GM04503 (cell line): ENCODE measurements around the gene PFDN4.

Experiments used
- DNase-seq: peaks from one replicate; pipeline ENCODE4 v3.0.0-alpha.2; 2012; ENCODE audit warnings: low read depth

PFDN4 gene

DNA sequence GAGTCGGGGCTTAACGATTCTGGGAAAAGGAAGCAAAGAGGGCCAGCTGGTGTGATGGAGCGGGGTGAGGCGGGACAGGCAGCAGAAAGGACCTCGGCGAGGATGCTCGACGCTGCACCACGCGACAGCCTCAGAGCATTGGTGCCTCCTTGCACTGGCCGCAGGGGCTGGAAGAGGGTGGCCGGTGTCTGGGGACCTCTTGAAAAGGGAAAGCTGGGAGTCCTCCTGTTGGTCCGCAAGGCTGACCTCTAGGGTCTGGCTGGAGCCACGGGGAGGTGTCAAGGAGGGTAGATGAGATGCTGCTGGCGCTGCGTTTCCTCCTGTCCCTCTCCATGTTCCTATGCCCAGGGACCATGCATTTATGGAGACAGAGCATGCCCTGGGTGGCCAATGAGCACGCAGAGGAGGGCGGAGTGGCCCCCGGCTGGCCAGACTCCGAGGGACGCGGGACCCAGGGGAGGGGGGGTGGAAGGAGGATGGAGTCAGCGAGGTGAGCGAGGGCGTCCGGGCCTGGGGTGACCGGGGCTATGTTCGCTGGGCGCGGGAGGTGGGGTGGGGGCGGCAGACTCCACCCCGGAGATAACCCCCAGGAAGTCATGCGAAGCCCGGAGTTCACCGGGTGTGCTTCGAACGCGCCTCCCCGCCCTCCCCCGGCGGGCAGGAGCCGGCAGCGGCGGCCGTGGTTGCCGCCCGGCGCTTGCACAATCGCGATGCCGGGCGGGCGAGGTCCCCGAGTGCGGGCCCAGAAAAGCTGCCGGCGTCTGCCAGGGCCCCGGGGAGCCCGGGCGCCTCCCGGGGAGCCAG is 34.0 kb upstream of the PFDN4 start, which contains the start of gene CYP24A1:
Gene CYP24A1, minus strand, starts transcription at position 334 of the 804 bp plus-strand sequence. CDS start 407 bp downstream, outside the sequence.
- no peak for DNase-seq

DNA sequence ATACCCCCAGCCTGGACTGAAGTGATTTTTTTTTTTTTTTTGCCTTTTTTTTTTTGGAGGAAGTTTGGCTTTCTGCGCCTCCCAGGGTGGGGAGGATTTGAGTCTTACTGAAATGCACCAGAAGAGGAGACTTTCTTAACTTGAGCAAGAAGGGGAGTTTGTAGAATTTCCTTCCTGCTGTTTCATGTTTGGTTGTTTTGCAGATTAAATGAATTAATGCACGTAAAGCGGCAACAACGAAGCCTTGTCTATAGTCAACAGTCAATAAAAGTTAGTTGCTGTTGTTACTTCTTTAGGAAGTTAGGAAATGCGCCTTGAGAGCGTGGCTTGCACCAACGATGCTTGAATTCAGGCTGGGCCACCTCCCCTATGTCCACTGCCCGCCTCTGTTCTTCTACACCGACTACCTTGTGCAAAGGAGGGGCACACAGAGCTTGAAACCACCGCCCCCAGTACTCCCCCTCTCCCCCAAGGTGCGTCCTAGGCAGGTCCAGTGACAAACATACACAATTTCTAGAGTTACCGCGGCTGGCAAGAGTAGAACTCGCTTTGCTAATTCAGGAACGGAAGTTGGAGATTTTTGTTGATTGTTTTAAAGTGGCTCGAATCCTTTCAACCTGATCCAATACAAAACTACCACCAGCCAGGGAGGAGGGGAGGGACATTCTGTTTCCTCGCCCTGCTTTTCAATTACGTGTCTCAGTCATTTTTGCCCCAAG is 33.3 kb upstream of the PFDN4 start:
- no peak for DNase-seq

DNA sequence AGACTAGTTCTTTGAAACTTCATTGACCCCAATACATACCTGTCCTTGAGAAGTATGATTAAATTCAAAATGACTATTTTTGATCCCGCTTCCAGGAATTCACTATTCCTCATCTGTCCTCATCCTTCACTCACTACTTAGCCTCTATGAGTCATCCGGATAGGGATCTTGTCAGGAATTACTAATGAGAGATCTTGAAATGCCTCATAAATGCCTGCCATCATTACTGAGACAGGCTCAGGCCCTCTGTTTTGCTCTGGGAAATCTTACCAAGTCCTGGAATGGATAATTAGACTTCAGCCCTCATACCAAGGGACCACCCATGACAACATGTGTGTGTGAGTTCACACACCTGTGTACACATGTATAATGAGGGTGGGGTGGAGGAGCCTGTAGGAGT is 31.3 kb upstream of the PFDN4 start:
- no peak for DNase-seq

DNA sequence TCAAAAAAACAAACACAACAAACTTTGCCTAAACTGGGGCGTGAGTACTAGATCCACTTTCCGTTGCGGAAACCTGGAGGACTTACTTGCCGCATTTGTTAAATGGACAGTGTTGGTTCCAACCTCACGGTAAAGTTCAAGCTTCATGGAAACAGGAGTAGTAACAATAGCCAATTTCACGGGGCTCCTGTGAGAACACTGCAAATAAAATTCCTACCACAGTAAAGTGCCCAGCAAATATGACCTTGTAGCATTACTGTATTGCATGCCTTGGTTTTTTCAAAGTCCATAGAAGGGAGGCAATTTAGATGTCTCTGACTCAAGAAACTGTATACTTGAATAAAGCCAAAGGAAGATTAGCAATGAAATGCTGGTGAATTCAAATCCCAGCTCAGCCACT is 30.5 kb upstream of the PFDN4 start:
- no peak for DNase-seq

DNA sequence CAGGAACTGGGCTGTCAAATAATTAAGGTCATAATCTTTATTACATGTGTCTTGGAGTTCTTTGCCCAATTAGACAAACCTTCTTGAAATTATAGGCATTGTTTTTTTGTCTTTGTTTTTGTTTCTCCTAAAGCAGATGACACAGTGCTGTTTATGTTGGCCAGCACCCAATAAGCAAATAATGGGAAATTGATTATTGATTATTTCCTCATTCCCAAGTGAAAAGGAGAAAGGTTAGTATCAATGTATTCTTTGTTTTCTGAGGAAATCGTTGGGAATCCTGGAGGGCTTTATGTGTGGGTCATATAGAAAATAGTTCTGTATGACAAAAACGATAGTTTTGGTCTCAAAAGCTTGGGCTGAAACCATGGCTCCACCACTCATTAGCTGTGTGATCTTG is 29.6 kb upstream of the PFDN4 start:
- no peak for DNase-seq

DNA sequence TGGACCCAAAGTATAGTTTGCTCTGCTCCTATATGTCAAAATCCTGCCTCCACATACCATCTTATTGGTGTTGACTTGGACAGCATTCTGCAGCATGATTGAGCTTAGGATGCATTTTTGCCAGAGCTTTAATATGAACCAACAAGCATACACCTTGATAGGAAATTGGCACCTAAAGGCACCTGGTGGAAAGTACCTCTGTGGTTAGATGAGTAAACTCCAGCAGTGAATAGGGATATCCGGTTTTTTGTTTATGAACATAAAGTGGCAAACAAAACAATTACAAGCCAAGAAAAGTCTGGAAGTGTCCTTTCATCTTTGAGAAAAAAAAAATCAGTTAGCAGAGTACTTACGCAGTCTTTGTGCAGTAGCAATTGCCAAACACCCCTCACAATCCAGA is 27.9 kb upstream of the PFDN4 start:
- DNase-seq: no peak

DNA sequence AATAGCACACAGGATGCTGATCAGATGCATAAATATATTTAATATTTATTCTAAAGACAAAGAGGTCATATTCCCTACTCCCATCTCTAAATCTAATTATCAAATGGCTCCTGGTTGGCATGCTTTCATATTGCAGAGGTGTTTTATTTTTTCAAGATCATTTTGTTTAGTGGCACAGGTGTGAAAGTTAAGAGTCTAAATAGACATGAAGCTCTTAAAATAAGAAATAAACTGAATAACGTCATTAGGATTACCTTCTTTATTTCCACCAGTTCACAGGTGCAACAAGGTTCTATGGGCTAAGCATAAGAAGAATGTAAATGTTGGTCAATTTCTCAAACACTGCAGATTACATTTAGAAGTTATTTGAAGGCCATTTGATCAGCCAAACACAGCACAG is 27.0 kb upstream of the PFDN4 start:
- DNase-seq: no peak

DNA sequence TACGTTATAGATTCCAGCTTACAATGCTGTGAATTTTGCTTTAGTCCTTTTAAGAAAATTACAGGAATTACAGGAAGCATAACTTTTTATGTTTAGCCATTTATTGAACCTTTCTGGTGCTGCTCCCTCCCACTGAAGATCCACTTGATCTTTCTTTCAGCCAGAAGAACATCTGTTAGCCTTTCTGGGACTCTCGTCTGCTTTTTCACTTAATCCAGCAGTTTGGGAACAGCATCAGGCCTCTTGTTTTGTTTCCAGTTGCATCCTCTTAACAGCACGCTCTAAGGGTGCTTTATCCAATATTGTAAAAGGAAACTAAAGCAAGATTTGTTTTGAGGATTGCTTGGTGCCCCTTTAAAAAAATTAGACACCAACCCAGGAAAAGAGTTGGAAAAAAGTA is 23.8 kb upstream of the PFDN4 start:
- no peak for DNase-seq

DNA sequence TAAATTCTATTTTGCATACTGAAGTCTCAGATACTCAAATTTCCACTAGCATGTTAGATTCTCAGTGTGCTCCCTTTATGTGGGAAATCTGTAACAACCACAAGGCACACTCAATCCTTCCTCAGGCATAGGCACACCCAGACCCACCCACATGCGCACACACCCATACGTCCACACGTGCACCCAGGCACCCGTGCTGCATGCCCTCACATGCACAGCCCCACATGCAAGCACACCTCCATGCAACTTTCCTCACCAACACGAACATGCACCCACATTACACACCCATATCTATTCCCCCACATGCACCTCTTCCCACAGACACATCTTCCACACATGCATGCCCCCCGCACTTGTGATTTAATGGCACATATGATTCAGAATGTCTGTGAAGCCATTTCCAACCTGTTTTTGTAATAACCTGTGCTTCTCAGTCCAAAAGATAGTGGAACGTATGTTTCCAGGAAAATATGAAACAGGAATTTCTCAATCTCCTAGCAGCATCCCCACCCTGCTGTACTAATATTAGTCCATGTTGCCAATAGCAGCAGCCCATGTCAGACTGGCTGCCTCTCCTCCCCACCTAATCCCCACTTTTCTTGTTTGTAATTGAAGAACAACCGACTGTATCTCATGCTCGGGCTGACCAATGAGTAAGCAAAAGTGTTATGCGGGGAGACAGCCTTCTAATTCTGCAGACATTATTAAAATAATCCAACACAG is 22.8 kb upstream of the PFDN4 start:
- no peak for DNase-seq

DNA sequence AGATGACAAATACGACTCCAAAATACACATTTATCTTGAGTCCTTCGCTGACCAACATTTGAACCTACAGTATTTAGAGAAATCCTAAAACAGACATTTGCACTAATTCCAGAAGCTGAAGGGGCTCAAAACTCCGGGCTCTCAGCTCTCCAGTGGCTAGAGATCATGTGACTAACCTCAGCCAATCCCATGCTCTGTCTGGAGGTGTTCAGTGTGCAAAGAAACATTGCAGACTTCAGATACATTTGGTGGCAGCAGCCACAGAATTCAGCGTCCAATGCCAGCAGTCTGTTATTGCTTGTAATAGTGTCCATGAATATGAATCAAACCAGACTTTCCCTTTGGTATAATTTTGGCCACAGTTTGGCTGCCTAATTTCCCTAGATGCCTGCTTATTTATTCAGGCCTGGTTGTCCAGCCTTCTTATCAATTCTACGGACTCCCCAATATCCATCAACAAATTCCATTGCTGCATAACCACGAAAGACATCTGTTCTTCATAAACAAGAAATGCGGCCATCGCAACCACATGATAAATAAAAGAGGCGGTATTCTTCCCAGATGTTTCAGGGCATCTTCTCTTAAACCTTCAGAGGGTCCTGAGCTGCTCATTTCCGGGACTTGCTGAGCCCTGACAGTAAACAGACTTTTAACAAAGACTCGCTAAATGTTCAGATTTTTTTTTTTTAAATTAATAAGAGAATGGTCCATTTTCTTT is 19.6 kb upstream of the PFDN4 start:
- DNase-seq: no peak

DNA sequence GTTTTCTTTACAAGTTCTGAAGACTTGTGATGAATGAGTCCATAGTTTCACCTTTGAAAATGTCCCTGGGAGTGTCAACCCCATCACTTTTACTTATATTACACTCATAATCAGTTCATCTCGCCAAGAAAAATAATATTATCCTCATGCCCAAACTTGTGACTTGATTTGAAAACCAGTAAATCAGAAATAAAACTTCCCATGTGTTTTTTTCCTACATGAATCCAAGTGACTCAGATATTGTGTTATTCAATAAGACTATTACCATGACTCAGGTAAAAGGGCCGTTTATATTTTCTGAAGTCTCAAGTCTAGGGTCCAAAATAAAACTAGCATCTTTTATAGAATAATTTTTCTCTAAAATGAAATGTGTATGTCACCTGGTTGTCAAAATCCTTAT is 18.3 kb upstream of the PFDN4 start:
- no peak for DNase-seq

DNA sequence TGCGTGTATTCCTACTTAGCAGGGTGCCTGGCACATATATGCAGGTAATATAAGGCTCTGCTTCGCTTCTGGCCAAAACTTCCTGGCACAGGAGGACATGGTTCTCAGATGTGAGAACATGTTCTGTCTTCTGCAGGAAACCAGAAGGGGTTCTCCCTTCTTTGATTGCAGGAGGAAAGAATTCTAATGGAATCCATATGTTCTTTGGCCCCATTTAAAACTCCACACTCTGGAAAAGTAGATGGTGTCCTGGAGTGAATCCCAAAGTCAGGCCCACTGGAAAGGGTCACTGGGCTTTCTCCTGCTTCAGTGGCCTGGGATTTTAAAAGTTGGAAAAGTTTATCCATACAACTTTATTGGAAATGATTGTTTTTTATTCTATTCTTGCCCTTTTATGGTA is 17.7 kb upstream of the PFDN4 start:
- DNase-seq: no peak

DNA sequence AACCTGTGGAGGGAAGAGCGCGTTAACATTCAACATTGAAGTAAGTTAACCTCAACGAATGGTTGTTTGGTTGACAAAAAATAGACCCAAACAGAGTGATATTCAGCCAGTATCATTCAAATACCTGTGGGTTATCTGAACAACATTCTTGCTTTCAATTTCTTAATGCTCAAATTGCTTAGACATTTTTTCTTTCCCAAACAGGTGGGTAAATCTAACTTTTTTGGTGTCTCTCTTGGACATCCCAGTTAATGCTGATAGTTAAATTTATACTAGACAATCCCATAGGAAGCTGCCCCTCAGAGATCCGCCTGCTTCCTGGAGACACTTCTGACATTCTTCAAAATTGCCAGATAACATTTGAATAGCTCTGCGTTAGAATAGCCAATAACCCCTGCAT is 14.1 kb upstream of the PFDN4 start:
- DNase-seq: no peak

DNA sequence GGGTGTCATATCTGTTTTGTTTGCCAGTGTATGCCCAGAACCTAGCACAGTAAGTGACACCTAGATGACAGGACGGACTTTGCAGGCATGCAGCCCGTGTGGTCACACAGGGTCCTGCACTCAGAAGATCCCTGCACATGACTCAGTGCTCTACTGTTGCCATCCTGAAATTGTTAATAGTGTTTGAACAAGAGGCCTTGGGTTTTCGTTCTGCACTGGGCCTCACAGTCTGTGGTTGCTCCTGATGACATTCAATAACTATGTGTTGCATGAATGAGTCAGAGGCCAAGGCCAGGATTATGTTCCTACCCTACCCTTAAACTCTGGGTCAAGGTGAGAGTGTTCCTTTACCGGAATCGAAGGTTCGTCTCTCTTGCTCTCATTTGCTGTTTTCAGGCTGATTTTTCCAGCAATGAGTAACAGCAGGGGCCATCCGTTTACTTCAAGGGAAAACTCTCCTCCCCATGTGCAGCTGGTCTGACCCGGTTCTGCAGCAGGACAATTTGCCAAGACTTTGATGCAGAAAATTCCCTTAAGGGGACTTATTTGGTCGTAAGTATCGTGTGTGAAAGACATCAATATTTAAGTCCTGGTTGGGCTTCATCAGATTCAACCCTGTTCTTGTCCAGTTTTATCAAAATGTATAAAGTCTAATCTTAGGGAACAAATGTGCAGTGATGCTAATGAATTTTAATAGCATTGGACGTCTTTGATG is 13.0 kb upstream of the PFDN4 start:
- DNase-seq: no peak

DNA sequence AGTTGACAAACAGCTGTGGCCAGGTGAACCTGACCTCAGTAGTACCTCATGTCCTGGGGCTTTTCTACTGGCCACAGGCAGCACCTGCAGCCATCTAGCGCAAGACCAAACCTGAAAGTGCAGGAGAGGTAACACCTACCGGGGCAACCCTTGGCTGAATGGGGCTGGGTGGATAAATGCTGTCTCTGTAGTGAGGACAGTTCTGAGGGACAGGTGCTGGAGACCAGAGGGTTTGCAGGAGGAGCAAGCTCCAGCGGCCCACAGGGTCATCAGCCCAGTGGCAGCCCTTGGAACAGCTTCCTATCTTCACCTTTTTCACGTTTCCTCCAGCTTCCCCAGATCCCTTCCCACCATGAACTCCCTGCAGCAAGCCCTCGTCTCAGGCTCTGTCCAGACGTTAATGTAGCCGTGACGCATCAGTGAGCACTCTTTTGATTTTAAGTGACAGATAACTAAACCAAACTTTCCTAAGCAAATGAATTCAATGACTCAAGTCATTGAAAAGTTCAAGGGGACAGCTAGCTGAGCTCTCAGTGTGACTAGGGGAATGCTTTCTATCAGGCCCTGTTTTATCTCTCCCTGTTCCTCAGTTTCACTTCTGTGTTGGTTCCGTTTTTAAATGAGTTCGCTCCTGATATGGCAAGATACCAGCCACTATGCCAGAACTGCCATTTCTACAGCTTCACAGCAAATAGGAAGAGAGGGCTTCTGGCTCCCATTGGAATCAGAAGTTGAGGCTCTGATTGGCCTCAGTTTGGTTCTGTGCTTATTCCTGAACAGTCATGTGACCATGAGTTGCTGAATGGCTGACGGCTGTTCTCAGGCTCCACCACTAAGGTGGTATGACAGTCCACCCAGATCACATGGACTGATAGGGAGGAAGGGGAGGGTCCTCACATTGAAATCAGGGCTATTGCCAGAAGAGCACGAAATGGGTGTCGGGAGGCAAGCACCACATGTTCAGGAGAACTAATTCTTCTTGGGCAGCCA is 12.1 kb upstream of the PFDN4 start:
- no peak for DNase-seq

DNA sequence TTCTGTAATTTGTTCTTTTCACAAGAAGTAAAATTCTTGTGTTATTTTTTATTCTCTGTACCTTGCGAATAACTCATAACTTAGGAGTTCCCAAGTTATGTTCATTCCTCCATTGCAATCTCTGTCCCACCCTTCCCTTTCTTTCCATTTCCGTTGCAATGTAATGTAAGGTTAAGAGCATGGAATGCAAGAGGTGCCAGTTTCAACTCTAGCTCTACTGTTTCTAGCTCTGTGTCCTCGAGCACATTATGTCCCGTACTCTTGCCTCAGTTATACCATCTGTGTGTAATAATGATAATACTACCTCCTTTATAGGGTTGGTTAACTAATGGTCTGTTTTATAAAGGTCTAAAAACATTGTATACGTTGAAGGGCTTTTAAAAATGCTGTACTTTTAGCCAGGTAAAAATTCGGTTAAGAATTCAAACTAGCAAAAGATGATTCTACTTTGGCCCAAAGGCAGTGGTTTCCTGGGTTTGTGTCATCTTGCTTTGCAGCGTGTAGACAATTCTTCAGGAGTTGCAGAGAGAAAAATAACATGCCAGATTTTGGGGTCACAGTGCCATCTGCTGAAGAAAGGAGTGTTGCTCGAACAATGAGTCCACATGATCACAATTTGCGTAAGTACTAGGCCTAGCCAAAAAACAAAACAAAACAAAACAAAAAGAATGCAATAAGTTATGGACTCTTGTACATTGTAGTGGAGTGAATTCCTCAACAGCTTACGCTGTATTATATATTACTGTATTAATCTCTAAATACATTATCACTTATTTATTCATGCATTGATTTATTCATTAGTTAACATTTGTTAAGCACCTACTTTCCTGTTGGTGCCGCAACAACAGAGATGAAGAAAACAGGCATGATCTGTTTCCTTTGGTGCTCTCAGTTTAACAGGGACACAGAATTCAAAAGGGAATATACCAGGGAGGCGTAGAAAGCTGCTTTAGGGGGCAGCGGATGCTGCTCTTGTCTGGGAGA is 10.0 kb upstream of the PFDN4 start:
- DNase-seq: peak; percentile 44

DNA sequence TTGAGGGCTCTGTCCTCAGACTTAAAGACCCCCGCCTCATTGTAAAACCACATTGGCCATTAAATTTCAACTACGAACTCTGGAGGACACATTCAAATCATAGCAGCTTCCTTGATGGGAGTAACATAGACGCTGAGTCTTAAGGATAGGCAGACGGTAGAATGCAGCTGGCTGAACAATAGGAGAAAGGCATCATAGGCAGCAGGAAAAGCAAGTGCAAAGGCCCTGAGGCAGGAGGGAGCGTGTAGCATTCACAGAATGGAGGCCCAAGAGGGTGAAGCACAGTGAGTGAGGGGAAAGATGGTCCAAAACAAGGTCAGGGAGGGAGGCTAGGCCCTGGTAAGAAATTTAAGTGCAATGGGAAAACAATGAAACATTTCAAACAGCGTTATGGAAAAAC is 8.6 kb upstream of the PFDN4 start:
- DNase-seq: no peak

DNA sequence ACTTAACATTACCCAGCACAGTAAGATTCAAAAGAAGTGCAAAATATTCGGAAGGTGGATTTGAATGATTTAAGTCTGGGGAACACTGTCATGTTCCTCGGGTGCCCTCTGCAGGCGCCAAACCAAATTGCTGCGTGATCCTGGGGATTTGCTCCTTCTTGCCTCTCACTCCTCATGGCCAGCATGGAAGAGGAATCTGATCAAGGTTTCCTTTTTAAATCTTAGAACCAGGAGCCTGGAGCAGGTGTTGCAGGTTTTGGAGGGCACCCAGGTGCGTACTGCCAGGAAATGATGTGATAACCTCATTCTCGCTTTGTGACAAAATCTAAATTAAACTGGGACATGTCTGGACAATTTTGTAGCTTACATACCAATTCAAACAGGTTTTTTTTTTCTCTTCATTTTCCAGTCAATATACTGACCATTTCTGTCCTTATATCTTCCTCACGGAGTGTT is 8.1 kb upstream of the PFDN4 start:
- DNase-seq: no peak
